Parathyroid adenoma (tissue), 2 donors: Measurements from ENCODE around the gene ONECUT1.

Experiments
- H2AFZ ChIP-seq: fragments of 300-600 bp; sonication (generic); one replicate; pipeline ENCODE4 v1.7.0; 2017; ENCODE audit warnings: antibody characterized with exemption, mild to moderate bottlenecking
- H3K27ac ChIP-seq: fragments of 300-600 bp; sonication (generic); one replicate; pipeline ENCODE4 v1.7.0; 2017
- H3K27me3 ChIP-seq: fragments of 300-600 bp; sonication (generic); one replicate; pipeline ENCODE4 v1.7.0; 2017; ENCODE audit warnings: low read length; ENCODE audit not compliant: control insufficient read depth, insufficient read depth
- H3K36me3 ChIP-seq: fragments of 300-600 bp; sonication (generic); one replicate; pipeline ENCODE4 v1.7.0; 2017; ENCODE audit warnings: low read length; ENCODE audit not compliant: control insufficient read depth, insufficient read depth
- H3K4me1 ChIP-seq: fragments of 300-600 bp; sonication (generic); one replicate; pipeline ENCODE4 v1.7.0; 2017; ENCODE audit warnings: control low read depth
- H3K4me2 ChIP-seq: fragments of 300-600 bp; sonication (generic); one replicate; pipeline ENCODE4 v1.7.0; 2017; ENCODE audit warnings: low read length
- H3K4me3 ChIP-seq: fragments of 300-600 bp; sonication (generic); one replicate; pipeline ENCODE4 v1.7.0; 2017; ENCODE audit warnings: low read depth, low read length
- H3K79me2 ChIP-seq: fragments of 300-600 bp; sonication (generic); one replicate; pipeline ENCODE4 v1.7.0; 2017; ENCODE audit warnings: control low read depth
- H3K9ac ChIP-seq: fragments of 300-600 bp; sonication (generic); one replicate; pipeline ENCODE4 v1.7.0; 2017; ENCODE audit warnings: mild to moderate bottlenecking
- H3K9me3 ChIP-seq: fragments of 300-600 bp; sonication (generic); one replicate; pipeline ENCODE4 v1.7.0; 2017; ENCODE audit warnings: low read length; ENCODE audit not compliant: control insufficient read depth
- TF ChIP-seq, protein P1 (sequence below): fragments of 300-600 bp; sonication (generic); IDR thresholded peaks from one replicate; pipeline ENCODE4 v1.7.0; 2017; ENCODE audit warnings: antibody characterized with exemption, mild to moderate bottlenecking
- donor health status: primary hyperparathyroidism.

Gene ONECUT1

DNA sequence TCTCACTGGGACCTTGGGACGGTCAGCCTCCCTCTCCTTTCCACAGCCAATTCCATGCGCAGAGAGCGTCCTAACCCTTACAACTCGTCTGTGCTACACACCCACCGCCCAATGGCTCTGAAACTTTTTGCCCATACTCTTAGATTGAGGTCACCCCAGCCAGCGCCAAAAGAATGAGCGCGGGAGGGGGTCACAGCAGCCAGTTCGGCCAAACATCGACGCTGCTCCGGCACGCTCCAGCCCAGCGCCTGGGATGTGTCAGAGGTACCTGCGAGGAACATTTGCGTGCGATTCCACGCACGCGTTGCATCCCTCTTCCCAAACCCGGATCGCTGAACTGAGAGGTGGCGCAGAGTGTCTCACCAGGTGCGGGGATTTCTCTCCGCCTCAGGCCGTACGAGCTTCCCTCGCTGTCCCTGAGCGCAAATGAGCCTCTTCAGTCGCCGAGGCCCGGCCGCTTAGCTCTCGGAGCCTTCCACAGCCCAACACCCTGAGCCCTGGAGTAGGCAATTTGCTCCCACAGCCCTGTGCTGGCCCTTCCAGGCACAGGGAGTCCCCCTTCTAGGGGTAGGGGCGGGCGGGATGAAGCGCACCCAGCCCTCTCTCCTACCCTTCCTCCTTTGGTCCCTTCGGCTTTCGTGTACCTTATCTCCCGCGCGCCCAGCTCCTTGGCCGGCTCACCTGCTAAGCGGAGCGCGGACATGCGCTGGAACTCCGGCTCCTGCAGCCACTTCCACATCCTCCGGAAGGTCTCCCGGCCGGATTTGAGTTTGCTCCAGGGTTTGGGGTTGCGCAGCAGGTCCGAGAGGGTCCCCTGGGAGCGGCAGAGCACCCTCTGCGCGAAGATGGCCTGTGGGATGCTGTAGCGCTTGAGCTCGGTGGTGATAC is 1.8 kb downstream of the ONECUT1 start:
- Histone ChIP-seq H3K79me2 (no peaks in the 10 kb centered on the region), H3K4me2 (no peak overlapping the region), H3K27ac (no peak overlapping the region), H2AFZ (no peak overlapping the region), H3K4me1 (peaks cover 4% of the 10 kb centered on the region), H3K27me3 (peaks cover 20% of the 10 kb centered on the region), H3K4me3 (no peak overlapping the region), H3K9ac (no peak overlapping the region), H3K36me3 (no peaks in the 10 kb centered on the region), H3K9me3 (no peaks in the 10 kb centered on the region)
- TF ChIP-seq, protein P1, sequence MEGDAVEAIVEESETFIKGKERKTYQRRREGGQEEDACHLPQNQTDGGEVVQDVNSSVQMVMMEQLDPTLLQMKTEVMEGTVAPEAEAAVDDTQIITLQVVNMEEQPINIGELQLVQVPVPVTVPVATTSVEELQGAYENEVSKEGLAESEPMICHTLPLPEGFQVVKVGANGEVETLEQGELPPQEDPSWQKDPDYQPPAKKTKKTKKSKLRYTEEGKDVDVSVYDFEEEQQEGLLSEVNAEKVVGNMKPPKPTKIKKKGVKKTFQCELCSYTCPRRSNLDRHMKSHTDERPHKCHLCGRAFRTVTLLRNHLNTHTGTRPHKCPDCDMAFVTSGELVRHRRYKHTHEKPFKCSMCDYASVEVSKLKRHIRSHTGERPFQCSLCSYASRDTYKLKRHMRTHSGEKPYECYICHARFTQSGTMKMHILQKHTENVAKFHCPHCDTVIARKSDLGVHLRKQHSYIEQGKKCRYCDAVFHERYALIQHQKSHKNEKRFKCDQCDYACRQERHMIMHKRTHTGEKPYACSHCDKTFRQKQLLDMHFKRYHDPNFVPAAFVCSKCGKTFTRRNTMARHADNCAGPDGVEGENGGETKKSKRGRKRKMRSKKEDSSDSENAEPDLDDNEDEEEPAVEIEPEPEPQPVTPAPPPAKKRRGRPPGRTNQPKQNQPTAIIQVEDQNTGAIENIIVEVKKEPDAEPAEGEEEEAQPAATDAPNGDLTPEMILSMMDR: no peak

DNA sequence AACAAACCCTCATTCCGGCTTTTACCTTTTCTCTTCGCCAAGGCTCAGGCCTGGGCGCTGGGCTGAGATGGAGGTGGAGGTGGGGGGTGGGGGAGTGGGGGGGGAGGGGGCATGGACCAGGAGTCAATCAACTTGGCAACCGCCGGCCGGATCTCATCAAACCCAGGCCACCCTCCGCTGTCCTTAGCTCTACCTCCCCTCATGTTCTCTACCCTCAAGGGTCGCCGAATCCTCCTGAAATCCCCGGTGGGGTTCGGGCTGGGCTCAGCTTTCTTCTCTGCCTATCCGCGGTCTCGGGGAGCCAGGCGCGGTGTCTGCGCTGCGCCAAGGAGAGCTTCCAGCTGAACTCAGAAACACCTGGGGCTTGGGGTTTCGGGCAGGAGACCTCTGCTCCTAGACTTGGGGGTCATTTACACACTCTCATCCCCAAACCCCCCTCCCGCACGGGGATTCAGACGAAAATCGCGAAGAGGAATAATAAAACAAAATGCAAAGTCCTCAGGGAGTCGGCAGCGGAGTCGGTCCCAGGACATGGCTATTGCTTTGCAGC is 2.5 kb downstream of the ONECUT1 start:
- no peaks in the 10 kb centered on the region for H3K9me3 ChIP-seq
- no peaks in the 10 kb centered on the region for H3K36me3 ChIP-seq
- no peak overlapping the region for H3K4me2 ChIP-seq
- peaks cover 21% of the 10 kb centered on the region for H3K27me3 ChIP-seq
- H3K9ac ChIP-seq: no peak overlapping the region
- no peaks in the 10 kb centered on the region for H3K79me2 ChIP-seq
- no peak overlapping the region for H2AFZ ChIP-seq
- H3K27ac ChIP-seq: no peak overlapping the region
- no peak overlapping the region for H3K4me3 ChIP-seq
- TF ChIP-seq, protein P1: no peak
- H3K4me1 ChIP-seq: peaks cover 4% of the 10 kb centered on the region

DNA sequence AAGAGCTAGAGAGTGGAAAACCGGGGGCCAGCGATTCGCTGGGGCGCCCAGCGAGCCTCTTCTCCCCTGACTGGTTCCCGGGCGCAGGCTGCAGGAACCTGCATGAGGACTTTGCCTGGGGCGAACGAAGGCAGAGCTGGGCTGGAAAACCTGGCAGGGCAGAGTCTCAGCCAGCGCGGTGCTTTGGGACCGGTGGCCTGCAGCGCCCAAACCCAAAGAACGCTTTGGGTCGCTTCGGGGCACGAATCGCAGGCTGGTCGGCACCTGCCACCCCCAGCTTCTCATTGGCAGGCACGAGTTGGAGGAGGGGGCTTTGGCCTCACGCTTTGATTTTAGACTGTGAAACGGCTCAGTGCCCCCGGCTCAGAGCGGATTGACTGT is 3.0 kb downstream of the ONECUT1 start:
- peaks cover 21% of the 10 kb centered on the region for H3K27me3 ChIP-seq
- H3K27ac ChIP-seq: no peak overlapping the region
- H3K36me3 ChIP-seq: no peaks in the 10 kb centered on the region
- peaks cover 4% of the 10 kb centered on the region for H3K4me1 ChIP-seq
- H3K9me3 ChIP-seq: no peaks in the 10 kb centered on the region
- H2AFZ ChIP-seq: no peak overlapping the region
- H3K9ac ChIP-seq: no peak overlapping the region
- TF ChIP-seq, protein P1: no peak
- H3K79me2 ChIP-seq: no peaks in the 10 kb centered on the region
- no peak overlapping the region for H3K4me3 ChIP-seq
- no peak overlapping the region for H3K4me2 ChIP-seq

DNA sequence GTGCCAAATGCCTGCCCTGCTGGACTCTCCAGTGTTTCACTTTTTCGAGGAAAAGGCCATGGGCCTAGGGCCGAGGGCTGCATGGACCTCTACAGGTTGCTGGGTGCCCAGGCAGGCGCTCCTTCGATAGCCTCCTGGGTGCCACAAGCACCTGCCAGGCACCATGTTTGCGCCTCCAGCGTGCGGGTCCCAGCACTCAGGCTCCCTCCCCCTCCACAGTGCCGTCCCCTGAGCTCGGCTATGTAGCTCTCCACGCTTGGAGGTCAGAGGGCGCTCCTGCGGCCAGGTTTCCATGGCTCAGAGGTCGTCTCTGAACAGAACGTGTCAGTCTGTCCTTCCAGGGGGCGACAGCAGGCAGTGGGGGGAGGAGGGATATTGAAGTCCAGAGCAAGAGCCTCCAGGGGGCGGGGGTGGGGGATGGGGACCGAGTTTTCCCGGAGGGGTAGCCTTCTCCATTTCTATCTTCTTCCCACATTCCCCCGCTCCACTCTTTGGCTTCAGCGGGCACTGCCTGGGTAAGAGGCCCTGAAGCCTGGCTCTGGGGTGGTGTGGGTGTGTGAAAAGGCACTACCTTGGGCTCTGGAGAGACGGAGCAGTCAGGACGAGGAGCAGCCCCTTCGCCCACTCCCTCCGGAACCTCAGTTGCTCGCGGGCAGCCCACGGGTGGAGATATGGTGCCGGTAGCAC is 3.6 kb downstream of the ONECUT1 start:
- Histone ChIP-seq H3K4me1 (peaks cover 4% of the 10 kb centered on the region), H2AFZ (no peak overlapping the region), H3K36me3 (no peaks in the 10 kb centered on the region), H3K9ac (no peak overlapping the region), H3K9me3 (no peaks in the 10 kb centered on the region), H3K4me2 (no peak overlapping the region), H3K79me2 (no peaks in the 10 kb centered on the region), H3K27ac (no peak overlapping the region), H3K27me3 (peaks cover 21% of the 10 kb centered on the region), H3K4me3 (no peak overlapping the region)
- TF ChIP-seq, protein P1: no peak
